GM12892 (cell line): ENCODE data around the gene SLC17A9.
"Not testable (repeated sequence)": the region's sequence is repeated elsewhere in the genome, so short reads cannot be mapped to it uniquely, and the experiment has no call there.

Experiments
- DNase-seq: peaks from one replicate; pipeline ENCODE4 v3.0.0; 2011; ENCODE audit not compliant: insufficient read length
- FAIRE-seq: peaks from 2 replicates; lab custom pipeline; 2011; peaks lifted over from hg19 to GRCh38; lab: Jason Lieb, UNC
- POLR2A ChIP-seq: IDR thresholded peaks from 2 replicates; pipeline ENCODE4 v1.6.1; 2011; ENCODE audit warnings: low read depth, low read length, control low read depth
- POLR2AphosphoS5 ChIP-seq: IDR thresholded peaks from 2 replicates; pipeline ENCODE4 v1.6.1; 2011; ENCODE audit warnings: low read depth, low read length, control low read depth
- TAF1 ChIP-seq: IDR thresholded peaks from 2 replicates; pipeline ENCODE4 v1.6.1; 2011; ENCODE audit warnings: low read depth, mild to moderate bottlenecking, control low read depth, low read length, borderline replicate concordance

Gene SLC17A9

DNA sequence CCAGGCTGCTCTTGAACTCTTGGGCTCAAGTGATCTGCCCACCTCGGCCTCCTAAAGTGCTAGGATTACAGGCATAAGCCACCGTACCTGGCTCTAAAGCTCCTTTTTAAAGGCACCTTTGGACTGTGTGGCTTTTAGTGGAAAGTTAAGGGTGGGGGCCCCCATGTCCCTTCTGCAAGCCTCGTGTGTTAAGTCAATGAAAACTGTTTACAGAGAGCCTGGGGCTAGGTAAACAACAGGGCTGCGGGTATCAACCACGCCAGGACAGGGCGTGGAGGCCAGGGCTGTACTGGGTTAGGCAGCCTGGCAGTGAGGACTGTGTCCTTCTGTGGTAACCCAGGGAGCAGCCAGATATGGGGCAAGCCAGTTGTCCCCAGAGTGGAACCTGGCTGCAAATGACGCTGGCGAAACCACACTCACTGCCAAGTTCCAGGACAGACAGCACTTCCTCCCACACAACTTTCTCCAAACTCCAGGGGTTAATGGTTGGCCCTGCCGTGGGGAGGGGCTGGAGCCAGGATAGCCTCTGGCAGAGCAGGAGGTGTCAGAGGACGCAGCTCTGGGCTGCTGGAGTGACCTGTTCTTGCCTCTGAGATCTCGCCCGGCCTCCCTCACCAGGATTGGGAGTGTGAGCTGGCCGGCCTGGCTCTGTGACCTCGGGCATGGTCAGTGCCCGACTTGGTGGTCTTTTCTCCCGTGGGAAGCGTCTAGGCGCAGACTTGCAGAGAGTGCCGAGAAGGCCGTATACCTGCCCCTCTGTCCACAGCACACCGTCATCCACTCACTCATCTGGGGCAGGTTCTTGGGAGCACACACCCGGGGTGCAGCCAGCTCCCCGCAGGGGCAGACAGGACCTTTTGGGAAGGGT is 3.2 kb downstream of the SLC17A9 start:
- TF ChIP-seq TAF1 (no peak), POLR2A (no peak), POLR2AphosphoS5 (no peak)
- DNase-seq (no peak), FAIRE-seq (no peak)

DNA sequence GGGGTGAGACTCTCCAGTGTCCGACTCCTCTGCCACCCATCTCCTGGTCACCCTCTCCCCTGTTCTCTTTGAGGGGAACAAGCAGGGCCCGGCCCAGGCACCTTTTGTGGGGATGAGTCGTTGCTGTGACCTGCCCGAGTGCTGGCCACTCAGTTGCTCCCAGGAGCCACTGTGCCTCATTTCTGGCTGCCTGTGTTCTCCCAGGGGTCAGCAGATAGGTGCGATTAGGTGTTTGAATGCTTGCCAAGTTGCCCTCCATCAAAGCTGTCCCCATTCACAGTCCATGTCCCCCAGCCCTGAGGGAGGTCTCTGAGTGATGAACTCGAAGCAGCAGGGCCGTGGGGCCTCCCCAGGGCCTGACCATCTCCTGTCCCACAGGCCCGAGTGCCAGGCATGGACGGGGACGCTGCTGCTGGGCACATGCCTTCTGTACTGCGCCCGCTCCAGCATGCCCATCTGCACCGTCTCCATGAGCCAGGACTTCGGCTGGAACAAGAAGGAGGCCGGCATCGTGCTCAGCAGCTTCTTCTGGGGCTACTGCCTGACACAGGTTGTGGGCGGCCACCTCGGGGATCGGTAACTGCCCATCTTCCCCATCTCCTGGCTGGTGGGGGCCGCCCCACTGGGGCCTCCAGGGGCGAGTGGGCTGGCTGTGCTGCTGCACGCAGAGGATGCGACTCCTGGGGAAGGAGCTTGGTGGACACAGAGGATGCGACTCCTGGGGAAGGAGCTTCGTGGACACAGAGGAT is 4.1 kb downstream of the SLC17A9 start:
- TF ChIP-seq POLR2A = no peak
- no peak for TF ChIP-seq POLR2AphosphoS5
- no peak for TF ChIP-seq TAF1
- FAIRE-seq = no peak
- DNase-seq = no peak

DNA sequence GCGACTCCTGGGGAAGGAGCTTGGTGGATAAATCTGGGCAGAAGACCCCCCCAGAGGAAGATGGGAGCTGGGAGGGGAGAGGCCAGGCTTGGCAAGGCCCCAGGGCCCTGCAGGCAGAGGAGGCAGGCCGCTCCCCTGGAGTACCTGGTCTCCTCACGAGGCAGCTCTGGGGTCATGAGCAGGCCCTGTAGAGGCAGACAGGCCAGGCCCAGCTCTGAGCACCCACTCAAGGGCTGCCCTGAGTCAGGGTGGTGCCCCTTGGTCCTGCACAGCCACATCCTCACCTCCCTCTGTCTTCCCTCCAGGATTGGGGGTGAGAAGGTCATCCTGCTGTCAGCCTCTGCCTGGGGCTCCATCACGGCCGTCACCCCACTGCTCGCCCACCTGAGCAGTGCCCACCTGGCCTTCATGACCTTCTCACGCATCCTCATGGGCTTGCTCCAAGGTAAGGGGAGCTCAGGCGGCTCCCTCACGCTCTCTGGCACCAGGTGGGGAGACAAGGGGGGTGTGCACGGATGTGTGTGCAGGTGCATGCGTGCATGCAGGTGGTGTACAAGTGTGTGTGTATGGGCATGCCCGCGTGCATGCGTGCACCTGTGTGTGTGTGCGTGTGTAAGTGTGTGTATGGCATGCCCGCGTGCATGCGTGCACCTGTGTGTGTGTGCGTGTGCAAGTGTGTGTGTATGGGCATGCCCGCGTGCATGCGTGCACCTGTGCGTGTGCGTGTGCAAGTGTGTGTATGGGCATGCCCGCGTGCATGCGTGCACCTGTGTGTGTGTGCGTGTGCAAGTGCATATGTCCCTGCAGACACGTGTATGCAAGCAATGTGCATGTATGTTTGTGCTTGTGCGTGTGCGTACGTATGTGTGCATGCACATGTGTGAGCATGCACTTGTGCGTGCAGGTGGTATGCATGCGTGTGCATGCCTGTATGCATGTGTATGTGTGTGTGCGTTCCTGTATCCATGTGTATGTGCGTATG is 4.9 kb downstream of the SLC17A9 start:
- no peak for FAIRE-seq

DNA sequence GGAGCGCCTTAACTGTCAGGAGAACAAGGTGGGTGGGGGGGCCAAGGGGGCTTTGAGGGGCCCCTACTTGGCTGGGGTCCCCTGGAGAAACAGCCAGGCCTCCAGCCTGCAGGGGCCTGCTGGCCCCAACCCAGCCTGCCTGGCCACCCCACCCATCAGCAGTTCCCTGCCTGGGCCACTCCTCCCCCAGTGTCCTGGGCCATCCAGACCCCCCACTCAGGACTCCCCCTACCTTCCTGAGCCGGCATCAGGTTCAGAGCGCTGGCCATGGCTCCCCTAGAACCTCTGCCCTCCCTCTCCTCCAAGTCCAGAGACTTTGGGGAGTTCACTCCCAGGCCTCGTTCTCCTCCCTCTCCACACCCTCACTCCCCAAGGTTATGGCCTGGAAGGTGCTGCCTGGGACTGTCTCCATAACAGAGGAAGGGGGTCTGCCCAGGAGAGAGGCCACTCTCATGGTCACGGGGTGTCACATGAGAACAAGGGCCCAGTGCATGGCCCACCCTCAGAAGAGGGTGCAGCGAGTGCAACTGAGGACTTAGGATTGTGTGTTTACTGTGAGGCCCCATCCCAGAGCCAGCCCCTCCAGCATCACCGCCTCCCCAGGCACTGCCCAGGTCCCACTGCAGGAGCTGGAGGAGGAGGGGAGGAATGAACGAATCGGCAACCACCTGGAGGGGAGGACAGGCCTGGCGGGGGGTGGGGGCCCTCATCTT is 6.0 kb downstream of the SLC17A9 start:
- DNase-seq = no peak
- no peak for FAIRE-seq
- TF ChIP-seq TAF1 = no peak
- TF ChIP-seq POLR2A = no peak

More for the DNA sequence above, 4.9 kb downstream of the SLC17A9 start:
- TF ChIP-seq POLR2AphosphoS5 = no peak
- TF ChIP-seq POLR2A = no peak
- no peak for TF ChIP-seq TAF1
- DNase-seq = no peak

DNA sequence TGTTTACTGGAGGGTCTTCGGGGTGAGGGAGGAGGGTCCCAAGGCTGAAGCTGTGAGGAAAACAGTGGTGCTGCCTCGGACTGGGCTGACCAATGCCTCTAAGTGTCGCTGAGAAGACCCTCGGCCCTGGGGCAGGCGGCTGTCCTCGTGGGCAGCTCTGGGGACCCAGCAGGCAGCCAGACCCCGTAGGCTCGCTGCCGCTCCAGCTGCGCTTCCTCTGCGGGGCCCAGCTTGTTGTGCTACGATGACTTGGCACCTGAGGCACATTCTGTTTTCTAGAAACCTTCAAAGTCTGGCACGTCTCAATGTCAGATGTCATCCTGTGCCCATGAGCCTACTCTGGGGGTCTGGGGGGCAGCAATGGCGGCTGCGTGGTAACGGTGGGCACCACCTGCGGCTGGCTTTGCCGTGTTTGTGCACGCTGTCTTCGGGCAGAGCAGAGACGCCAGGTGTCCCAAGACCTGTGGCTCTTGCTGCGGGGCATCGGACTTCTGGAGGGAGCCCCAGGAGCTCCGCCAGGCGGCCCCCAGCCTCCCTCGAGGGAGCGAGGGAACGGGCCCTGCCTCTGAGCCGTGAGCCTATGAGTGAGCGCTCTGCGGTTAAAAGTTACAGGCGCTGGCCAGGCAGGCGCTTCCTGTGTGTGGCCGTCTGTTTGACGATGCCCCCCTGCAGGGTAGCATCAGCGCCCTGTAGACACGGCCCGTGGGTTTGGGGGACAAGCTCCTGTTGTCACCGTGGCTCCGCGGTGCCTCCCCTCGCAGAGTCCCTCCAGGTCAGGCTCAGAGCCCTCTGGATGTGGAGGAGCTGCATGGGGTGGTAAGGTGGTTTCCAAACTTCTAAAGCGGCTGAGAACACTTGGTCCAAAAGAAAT is 6.8 kb downstream of the SLC17A9 start:
- FAIRE-seq (no peak), DNase-seq (no peak)
- TF ChIP-seq POLR2AphosphoS5 = no peak
- TF ChIP-seq TAF1 = no peak
- no peak for TF ChIP-seq POLR2A

DNA sequence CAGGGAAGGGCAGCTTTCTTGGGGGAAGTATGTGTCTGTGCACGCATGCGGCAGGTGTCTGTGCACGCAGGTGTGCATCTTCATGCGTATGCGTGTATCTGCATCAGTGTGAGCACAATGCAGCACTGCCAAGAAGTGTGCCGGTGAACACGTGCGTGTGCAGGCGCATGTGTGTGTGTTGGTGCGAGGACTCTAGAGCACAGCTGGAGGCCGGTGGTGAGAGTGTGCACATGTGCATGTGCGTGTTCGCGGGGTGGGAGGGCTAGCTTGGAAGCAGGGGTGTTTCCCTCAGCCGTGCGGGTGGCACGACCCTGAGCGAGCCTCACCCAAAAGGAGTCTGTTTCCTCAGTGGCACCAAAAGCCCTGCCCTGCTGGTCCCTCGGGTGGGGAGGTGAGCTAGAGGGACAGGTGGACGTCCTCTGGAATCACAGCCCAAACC is 7.5 kb downstream of the SLC17A9 start:
- TF ChIP-seq POLR2AphosphoS5 (no peak), TAF1 (no peak), POLR2A (no peak)
- no peak for FAIRE-seq
- no peak for DNase-seq

DNA sequence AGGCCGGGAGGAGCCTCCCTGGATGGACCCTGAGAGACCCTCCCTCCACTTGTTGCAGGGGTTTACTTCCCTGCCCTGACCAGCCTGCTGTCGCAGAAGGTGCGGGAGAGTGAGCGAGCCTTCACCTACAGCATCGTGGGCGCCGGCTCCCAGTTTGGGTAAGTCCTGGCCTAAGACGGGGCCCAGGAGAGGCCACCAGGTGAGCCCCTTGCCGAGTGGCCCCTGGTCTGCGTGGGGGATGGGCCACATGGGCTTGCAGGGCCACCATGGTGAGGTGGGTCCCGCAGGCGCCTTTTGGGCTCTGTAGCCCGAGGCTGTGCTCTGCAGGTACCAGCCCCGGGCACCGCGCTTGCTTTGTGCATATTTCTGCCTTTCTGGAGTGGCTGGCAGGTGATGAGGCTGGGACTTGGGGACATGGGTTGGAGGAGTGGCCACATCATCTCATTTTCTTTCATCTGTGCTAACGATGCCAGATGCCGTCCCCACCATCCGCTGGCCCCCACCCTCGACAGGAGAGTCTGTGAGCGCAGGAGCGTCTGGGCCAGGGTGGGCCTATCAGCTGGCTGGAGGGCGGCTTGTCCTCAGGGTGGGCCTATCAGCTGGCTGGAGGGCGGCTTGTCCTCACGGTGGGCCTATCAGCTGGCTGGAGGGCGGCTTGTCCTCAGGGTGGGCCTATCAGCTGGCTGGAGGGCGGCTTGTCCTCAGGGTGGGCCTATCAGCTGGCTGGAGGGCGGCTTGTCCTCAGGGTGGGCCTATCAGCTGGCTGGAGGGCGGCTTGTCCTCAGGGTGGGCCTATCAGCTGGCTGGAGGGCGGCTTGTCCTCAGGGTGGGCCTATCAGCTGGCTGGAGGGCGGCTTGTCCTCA is 8.2 kb downstream of the SLC17A9 start:
- not testable (repeated sequence) for FAIRE-seq, DNase-seq

DNA sequence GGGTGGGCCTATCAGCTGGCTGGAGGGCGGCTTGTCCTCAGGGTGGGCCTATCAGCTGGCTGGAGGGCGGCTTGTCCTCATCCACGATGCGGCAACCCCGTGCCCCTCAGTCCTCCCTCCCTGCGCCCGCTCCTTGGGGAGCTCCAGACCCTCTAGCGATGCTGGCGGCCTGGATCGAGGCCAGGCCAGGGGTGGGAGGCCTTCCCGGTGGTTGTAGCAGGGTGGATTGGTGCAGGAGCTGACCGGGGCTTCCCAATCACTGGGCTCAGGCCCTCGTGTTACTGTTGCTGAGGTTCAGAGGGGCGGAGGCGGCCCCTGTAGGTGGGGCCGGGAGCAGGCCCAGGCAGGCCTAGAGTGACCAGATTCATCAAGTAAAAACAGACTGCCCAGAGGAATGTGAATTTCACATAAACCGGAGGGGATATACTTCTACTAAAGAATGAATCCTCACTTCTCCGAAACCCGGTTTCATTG is 8.8 kb downstream of the SLC17A9 start:
- TF ChIP-seq TAF1 (no peak), POLR2AphosphoS5 (no peak), POLR2A (no peak)
- FAIRE-seq = no peak
- no peak for DNase-seq

DNA sequence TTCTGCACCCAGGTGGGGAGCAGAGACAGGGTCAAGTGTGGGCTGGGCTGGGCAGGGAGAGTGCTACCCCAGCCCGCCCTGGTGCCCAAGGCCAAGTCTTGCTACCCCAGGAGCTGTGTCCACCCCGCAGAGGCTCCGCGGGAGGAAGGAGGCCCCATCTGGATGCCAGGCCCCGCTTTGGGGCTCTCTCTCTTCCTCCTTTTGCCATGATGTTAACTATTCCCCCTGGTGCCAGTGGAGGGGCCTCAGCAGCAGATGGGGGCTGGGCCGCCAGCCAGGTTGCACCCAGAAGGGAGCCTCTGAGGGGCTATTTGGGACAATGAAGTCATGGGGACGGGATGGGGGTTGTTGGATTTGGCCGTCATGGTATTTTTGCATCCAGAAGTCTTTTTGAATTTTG is 9.3 kb downstream of the SLC17A9 start:
- DNase-seq (no peak), FAIRE-seq (no peak)
- TF ChIP-seq TAF1 = no peak
- no peak for TF ChIP-seq POLR2A
- TF ChIP-seq POLR2AphosphoS5 = no peak
